ENCODE data around the gene RASGRP2. TPM values are rescaled to one million over a fixed set of nuclear protein-coding genes. Genes with fewer than 3 reads are reported as not detected.

Gene RASGRP2
- total RNA-seq, 2 donors from 2014 or later, result 13.3 to 28.7 TPM

DNA sequence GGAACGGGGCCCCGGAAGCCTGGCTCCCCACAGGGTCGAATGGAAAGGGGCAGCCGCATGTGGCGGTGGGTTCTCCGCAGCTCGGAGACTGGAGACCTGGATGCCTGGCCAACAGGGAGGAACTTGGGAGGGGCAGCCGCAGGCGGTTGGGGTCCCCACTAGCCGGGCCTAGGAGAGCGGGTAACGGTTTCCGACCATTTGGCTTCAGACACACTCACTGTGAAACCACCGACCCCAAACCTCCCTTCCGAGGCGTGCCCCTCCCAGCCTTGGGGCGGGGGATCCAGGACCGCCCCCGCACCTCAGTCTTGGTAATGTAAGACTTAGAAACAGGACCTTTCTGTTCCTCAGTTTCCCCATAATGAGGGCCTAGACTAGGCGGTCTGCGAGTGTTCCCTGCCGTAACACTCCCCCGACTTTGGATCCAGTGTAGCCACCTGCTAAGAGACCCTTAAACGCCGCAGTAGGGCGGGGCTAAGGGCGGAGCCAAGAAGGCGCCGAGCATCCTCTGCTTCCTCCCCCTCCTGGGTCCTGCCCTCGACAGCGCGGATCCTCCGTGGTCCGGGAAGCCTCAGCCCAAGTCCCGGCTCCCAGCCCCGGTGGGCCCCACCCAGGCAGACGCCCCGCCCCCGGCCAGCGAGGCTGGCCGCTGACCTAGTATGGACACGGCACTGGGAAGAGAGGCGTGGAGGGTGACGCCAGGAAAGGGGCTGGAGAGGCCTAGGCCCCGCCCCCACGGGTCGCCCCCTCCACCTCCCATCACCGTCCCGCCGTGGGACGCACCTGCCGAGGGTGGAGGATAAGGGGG lies 1.8 kb upstream of the RASGRP2 start:
- peak overlapping the region; percentile 40 to 45 for H3K4me3 ChIP-seq
- peaks cover 7% of the 10 kb centered on the region for H3K4me1 ChIP-seq (replicated peaks)
- no peaks in the 10 kb centered on the region for H3K27me3 ChIP-seq (replicated peaks; ENCODE audit: insufficient read depth)
- no peaks in the 10 kb centered on the region for H3K9me3 ChIP-seq
- H3K27ac ChIP-seq, result peak overlapping the region; percentile 77 to 83
- no peaks in the 10 kb centered on the region for H3K36me3 ChIP-seq
- intact Hi-C loops (cut with DNase I), result no loop called here
- TF ChIP-seq POLR2A (IDR thresholded peaks at IDR 0.05) (no peak), POLR2AphosphoS5 (IDR thresholded peaks at IDR 0.05) (peak; percentile 38)
- TF ChIP-seq, protein P1, sequence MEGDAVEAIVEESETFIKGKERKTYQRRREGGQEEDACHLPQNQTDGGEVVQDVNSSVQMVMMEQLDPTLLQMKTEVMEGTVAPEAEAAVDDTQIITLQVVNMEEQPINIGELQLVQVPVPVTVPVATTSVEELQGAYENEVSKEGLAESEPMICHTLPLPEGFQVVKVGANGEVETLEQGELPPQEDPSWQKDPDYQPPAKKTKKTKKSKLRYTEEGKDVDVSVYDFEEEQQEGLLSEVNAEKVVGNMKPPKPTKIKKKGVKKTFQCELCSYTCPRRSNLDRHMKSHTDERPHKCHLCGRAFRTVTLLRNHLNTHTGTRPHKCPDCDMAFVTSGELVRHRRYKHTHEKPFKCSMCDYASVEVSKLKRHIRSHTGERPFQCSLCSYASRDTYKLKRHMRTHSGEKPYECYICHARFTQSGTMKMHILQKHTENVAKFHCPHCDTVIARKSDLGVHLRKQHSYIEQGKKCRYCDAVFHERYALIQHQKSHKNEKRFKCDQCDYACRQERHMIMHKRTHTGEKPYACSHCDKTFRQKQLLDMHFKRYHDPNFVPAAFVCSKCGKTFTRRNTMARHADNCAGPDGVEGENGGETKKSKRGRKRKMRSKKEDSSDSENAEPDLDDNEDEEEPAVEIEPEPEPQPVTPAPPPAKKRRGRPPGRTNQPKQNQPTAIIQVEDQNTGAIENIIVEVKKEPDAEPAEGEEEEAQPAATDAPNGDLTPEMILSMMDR (IDR thresholded peaks at IDR 0.05), result no peak
- DNase-seq (ENCODE audit: low spot score), result peak; percentile 36
- 3% methylated on average over 47 of the region's 52 CpGs for WGBS

DNA sequence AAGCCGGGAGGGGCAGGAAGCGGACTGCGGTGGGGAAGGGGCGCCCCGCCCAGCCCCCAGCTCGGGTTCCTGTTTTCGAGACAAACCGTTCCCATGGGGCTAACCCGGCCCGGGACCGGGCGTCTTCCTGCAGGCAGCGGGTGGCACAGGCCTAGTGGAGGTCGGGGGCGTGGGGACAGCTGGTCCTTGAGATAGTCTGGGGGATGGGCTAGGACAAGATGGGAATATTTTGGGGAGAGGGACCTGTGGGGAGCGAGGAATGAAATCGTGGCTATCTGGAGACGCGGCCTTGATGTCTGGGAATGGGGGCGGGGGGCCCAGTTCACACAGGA lies 1.2 kb upstream of the RASGRP2 start:
- H3K4me3 ChIP-seq, result peak overlapping the region; percentile 40 to 45
- peak overlapping the region; percentile 77 to 83 for H3K27ac ChIP-seq
- TF ChIP-seq POLR2AphosphoS5 (IDR thresholded peaks at IDR 0.05) (no peak), POLR2A (IDR thresholded peaks at IDR 0.05) (no peak)
- TF ChIP-seq, protein P1 (IDR thresholded peaks at IDR 0.05), result no peak
- WGBS, result 2% methylated on average over 17 of the region's 20 CpGs
- H3K36me3 ChIP-seq, result no peaks in the 10 kb centered on the region
- peaks cover 7% of the 10 kb centered on the region for H3K4me1 ChIP-seq (replicated peaks)
- intact Hi-C loops (cut with DNase I), result no loop called here
- no peaks in the 10 kb centered on the region for H3K9me3 ChIP-seq
- H3K27me3 ChIP-seq (replicated peaks; ENCODE audit: insufficient read depth), result no peaks in the 10 kb centered on the region
- DNase-seq (ENCODE audit: low spot score), result no peak

GRCh38 chr11:64744544-64745188 lies 724 bp upstream of the RASGRP2 start:
- intact Hi-C loops (cut with DNase I), result loop anchor here (5.0 kb wide), 1 partner anchor 33 kb away; the partner anchor contains the start of gene SF1
- H3K9me3 ChIP-seq, result no peaks in the 10 kb centered on the region
- DNase-seq (ENCODE audit: low spot score), result no peak

GRCh38 chr11:64742889-64743590 lies 902 bp downstream of the RASGRP2 start:
- no peaks in the 10 kb centered on the region for H3K9me3 ChIP-seq
- TF ChIP-seq, protein P1 (IDR thresholded peaks at IDR 0.05), result peak; percentile 69 to 81 (median 74)
- no peak for TF ChIP-seq POLR2AphosphoS5 (IDR thresholded peaks at IDR 0.05)
- DNase-seq (ENCODE audit: low spot score), result no peak
- peak overlapping the region; percentile 40 to 45 for H3K4me3 ChIP-seq
- peak overlapping the region; percentile 52 to 83 for H3K27ac ChIP-seq
- WGBS, result 1% methylated on average over 40 of the region's 58 CpGs
- peaks cover 7% of the 10 kb centered on the region for H3K4me1 ChIP-seq (replicated peaks)
- no peaks in the 10 kb centered on the region for H3K36me3 ChIP-seq
- intact Hi-C loops (cut with DNase I), result loop anchor here (5.0 kb wide), 1 partner anchor 34 kb away; the partner anchor contains the start of gene SF1
- H3K27me3 ChIP-seq (replicated peaks; ENCODE audit: insufficient read depth), result no peaks in the 10 kb centered on the region

More at GRCh38 chr11:64744544-64745188, 724 bp upstream of the RASGRP2 start:
- TF ChIP-seq POLR2A (IDR thresholded peaks at IDR 0.05), result no peak
- peak overlapping the region; percentile 40 to 45 for H3K4me3 ChIP-seq
- 1% methylated on average over 24 of the region's 89 CpGs for WGBS
- H3K36me3 ChIP-seq, result no peaks in the 10 kb centered on the region
- H3K27me3 ChIP-seq (replicated peaks; ENCODE audit: insufficient read depth), result no peaks in the 10 kb centered on the region
- peaks cover 7% of the 10 kb centered on the region for H3K4me1 ChIP-seq (replicated peaks)
- peak overlapping the region; percentile 77 to 83 for H3K27ac ChIP-seq

Measured in prostate gland (tissue), 2 donors.